GM23338 (cell line): ENCODE results near the gene HSH2D. TPM values are rescaled to one million over a fixed set of nuclear protein-coding genes. Genes with fewer than 3 reads are reported as not detected.

Experiments
- ATAC-seq: fragments of 200-7000 bp; cut with Tn5 transposase; 3 replicates; pipeline ENCODE4 v1.9.1; 2020
- DNase-seq: peaks from one replicate; pipeline ENCODE4 v3.0.0-alpha.2; 2015; ENCODE audit warnings: low spot score
- H2AFZ ChIP-seq: fragments of 200-600 bp; sonication (generic); 2 replicates; pipeline ENCODE4 v1.8.0; 2016; ENCODE audit warnings: antibody characterized with exemption, mild to moderate bottlenecking, moderate library complexity
- H3F3A ChIP-seq: fragments of 200-600 bp; sonication (generic); replicated peaks from 2 replicates; pipeline ENCODE4 v1.8.0; 2017; ENCODE audit warnings: antibody characterized with exemption, mixed run types, low read depth
- H3K27ac ChIP-seq: fragments of 200-600 bp; sonication (generic); 2 replicates; pipeline ENCODE4 v1.6.1; 2016; ENCODE audit warnings: low read depth
- H3K27me3 ChIP-seq: fragments of 200-600 bp; sonication (generic); 2 replicates; pipeline ENCODE4 v1.8.0; 2016; ENCODE audit warnings: mild to moderate bottlenecking, mixed run types, moderate library complexity; ENCODE audit not compliant: insufficient read depth
- H3K36me3 ChIP-seq: fragments of 200-600 bp; sonication (generic); 2 replicates; pipeline ENCODE4 v1.8.0; 2016; ENCODE audit warnings: mild to moderate bottlenecking; ENCODE audit not compliant: insufficient read depth
- H3K4me1 ChIP-seq: fragments of 200-600 bp; sonication (generic); 2 replicates; pipeline ENCODE4 v1.8.0; 2016; ENCODE audit warnings: mild to moderate bottlenecking, moderate library complexity; ENCODE audit not compliant: insufficient read depth
- H3K4me2 ChIP-seq: fragments of 200-600 bp; sonication (generic); 2 replicates; pipeline ENCODE4 v1.7.1; 2017; ENCODE audit warnings: mixed run types
- H3K4me3 ChIP-seq: fragments of 200-600 bp; sonication (generic); 2 replicates; pipeline ENCODE4 v1.6.1; 2016; ENCODE audit warnings: mixed run types
- H3K79me2 ChIP-seq: fragments of 200-600 bp; sonication (generic); replicated peaks from 2 replicates; pipeline ENCODE4 v1.8.0; 2017; ENCODE audit warnings: mild to moderate bottlenecking; ENCODE audit not compliant: insufficient read depth
- H3K9me2 ChIP-seq: fragments of 200-600 bp; sonication (generic); 2 replicates; pipeline ENCODE4 v1.8.0; 2017; ENCODE audit not compliant: insufficient read depth
- H4K20me1 ChIP-seq: fragments of 200-600 bp; sonication (generic); replicated peaks from 2 replicates; pipeline ENCODE4 v1.8.0; 2017; ENCODE audit warnings: mild to moderate bottlenecking; ENCODE audit not compliant: insufficient read depth
- H3K27ac Mint-ChIP-seq: 2 replicates; pipeline ENCODE4 v1.8.0; 2020; ENCODE audit warnings: inconsistent platforms, mild to moderate bottlenecking, moderate library complexity, mixed read lengths
- H3K27me3 Mint-ChIP-seq: 3 replicates; pipeline ENCODE4 v1.8.0; 2022; ENCODE audit warnings: low read depth, mild to moderate bottlenecking, moderate library complexity, mixed read lengths, inconsistent platforms; ENCODE audit not compliant: insufficient read depth, poor library complexity
- H3K36me3 Mint-ChIP-seq: 3 replicates; pipeline ENCODE4 v1.8.0; 2021; ENCODE audit warnings: low read depth, mild to moderate bottlenecking, inconsistent platforms, moderate library complexity, mixed read lengths
- H3K4me1 Mint-ChIP-seq: 3 replicates; pipeline ENCODE4 v1.8.0; 2020; ENCODE audit warnings: mild to moderate bottlenecking, inconsistent platforms, mixed read lengths
- H3K4me3 Mint-ChIP-seq: 3 replicates; pipeline ENCODE4 v1.8.0; 2021; ENCODE audit warnings: moderate library complexity, mild to moderate bottlenecking, inconsistent platforms, mixed read lengths
- H3K9me3 Mint-ChIP-seq: 3 replicates; pipeline ENCODE4 v1.8.0; 2020; ENCODE audit warnings: moderate library complexity, mild to moderate bottlenecking, inconsistent platforms, mixed read lengths
- CREB1 ChIP-seq: fragments of 250-450 bp; sonication (Bioruptor Pico); IDR thresholded peaks from 2 replicates; pipeline ENCODE4 v1.5.0; 2020; ENCODE audit warnings: low read depth, mild to moderate bottlenecking, moderate library complexity
- CTCF ChIP-seq, 2 experiments: fragments of 200-600 bp in 1 of 2; sonication (generic) in 1 of 2; conservative IDR thresholded peaks; 2 replicates each; pipeline versions ENCODE4 v1.5.1 to v1.6.1; 2016 to 2017; ENCODE audit warnings: antibody characterized with exemption in 2 of 2, low read depth in 2 of 2, mild to moderate bottlenecking in 2 of 2, moderate library complexity in 1 of 2
- EZH2 ChIP-seq: fragments of 200-600 bp; sonication (generic); IDR thresholded peaks from one replicate; pipeline ENCODE4 v1.8.0; 2017; ENCODE audit warnings: antibody characterized with exemption, mild to moderate bottlenecking, low read depth; ENCODE audit not compliant: unreplicated experiment
- EZH2phosphoT487 ChIP-seq: fragments of 200-600 bp; sonication (generic); IDR thresholded peaks from one replicate; pipeline ENCODE4 v1.8.1; 2018; ENCODE audit warnings: antibody characterized with exemption; ENCODE audit not compliant: unreplicated experiment
- JUNB ChIP-seq: IDR thresholded peaks from one replicate; pipeline ENCODE4 v1.6.1; 2016; ENCODE audit warnings: antibody characterized with exemption; ENCODE audit not compliant: unreplicated experiment
- NANOG ChIP-seq: IDR thresholded peaks from 2 replicates; pipeline ENCODE4 v1.6.1; 2016; ENCODE audit warnings: antibody characterized with exemption, borderline replicate concordance
- POLR2AphosphoS5 ChIP-seq: IDR thresholded peaks from 2 replicates; pipeline ENCODE4 v1.6.1; 2016; ENCODE audit warnings: antibody characterized with exemption, low read depth
- STAT1 ChIP-seq: IDR thresholded peaks from one replicate; pipeline ENCODE4 v1.6.1; 2016; ENCODE audit warnings: antibody characterized with exemption; ENCODE audit not compliant: unreplicated experiment
- ZNF114 ChIP-seq: fragments of 250-450 bp; sonication (Bioruptor Pico); IDR thresholded peaks from 2 replicates; pipeline ENCODE4 v1.5.0; 2020; ENCODE audit warnings: mild to moderate bottlenecking, moderate library complexity
- ZNF331 ChIP-seq: fragments of 250-450 bp; sonication (Bioruptor Pico); IDR thresholded peaks from 2 replicates; pipeline ENCODE4 v1.5.0; 2020; ENCODE audit warnings: low read depth, mild to moderate bottlenecking, moderate library complexity
- ZNF462 ChIP-seq: fragments of 250-450 bp; sonication (Bioruptor Pico); IDR thresholded peaks from 2 replicates; pipeline ENCODE4 v1.5.0; 2020; ENCODE audit warnings: mild to moderate bottlenecking, moderate library complexity
- polyA plus RNA-seq: library from polyadenylated mRNA; unstranded; fragments of >200 nt; fragmentation: Nextera tagmentation; extraction: Ambion mirVana; gene quantifications from 2 replicates; pipeline ENCODE4 v1.2.1, GENCODE V29; 2016
- total RNA-seq: library from RNA; depleted of rRNA; stranded (reverse); fragments of >200 nt; shearing (Covaris generic); gene quantifications from 2 replicates; pipeline ENCODE4 v1.2.3, GENCODE V29; 2014
- TF ChIP-seq, protein P1 (sequence below): IDR thresholded peaks from 2 replicates; pipeline ENCODE4 v1.6.1; 2016; ENCODE audit warnings: antibody characterized with exemption
- TF ChIP-seq, protein P2 (sequence below): IDR thresholded peaks from one replicate; pipeline ENCODE4 v1.6.1; 2018; ENCODE audit warnings: antibody characterized with exemption; ENCODE audit not compliant: unreplicated experiment

HSH2D gene
- total and polyA plus RNA-seq, 2 experiments from 2014 or later = 0.81 to 1.4 TPM

- no peaks in the 10 kb centered on the region for H3F3A ChIP-seq
- H3K9me2 ChIP-seq = no peaks in the 10 kb centered on the region
- H3K79me2 ChIP-seq = no peaks in the 10 kb centered on the region
- Mint-ChIP-seq H3K36me3 (peaks cover 63% of the 10 kb centered on the region), H3K27ac (no peak overlapping the region), H3K9me3 (no peaks in the 10 kb centered on the region; the same call in 2 of the 3 replicates), H3K4me3 (no peak overlapping the region), H3K27me3 (peaks cover 7% of the 10 kb centered on the region), H3K4me1 (no peaks in the 10 kb centered on the region)
- no peaks in the 10 kb centered on the region for H3K4me1 ChIP-seq
- no peaks in the 10 kb centered on the region for H3K27me3 ChIP-seq
- H4K20me1 ChIP-seq = no peaks in the 10 kb centered on the region; the same call in 1 of the 2 replicates
- no peak overlapping the region for H3K4me2 ChIP-seq
- peaks cover 12% of the 10 kb centered on the region for H3K36me3 ChIP-seq
- no peak overlapping the region for H3K4me3 ChIP-seq
- H2AFZ ChIP-seq = no peak overlapping the region
- ATAC-seq = no peak
- TF ChIP-seq, protein P1, sequence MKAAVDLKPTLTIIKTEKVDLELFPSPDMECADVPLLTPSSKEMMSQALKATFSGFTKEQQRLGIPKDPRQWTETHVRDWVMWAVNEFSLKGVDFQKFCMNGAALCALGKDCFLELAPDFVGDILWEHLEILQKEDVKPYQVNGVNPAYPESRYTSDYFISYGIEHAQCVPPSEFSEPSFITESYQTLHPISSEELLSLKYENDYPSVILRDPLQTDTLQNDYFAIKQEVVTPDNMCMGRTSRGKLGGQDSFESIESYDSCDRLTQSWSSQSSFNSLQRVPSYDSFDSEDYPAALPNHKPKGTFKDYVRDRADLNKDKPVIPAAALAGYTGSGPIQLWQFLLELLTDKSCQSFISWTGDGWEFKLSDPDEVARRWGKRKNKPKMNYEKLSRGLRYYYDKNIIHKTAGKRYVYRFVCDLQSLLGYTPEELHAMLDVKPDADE = no peak
- no peak for TF ChIP-seq EZH2phosphoT487
- no peak for TF ChIP-seq ZNF462 (CRISPR knock-in tag)
- TF ChIP-seq ZNF331 (CRISPR knock-in tag) = no peak
- no peak for TF ChIP-seq ZNF114 (CRISPR knock-in tag)
- TF ChIP-seq JUNB = no peak
- TF ChIP-seq, protein P2, sequence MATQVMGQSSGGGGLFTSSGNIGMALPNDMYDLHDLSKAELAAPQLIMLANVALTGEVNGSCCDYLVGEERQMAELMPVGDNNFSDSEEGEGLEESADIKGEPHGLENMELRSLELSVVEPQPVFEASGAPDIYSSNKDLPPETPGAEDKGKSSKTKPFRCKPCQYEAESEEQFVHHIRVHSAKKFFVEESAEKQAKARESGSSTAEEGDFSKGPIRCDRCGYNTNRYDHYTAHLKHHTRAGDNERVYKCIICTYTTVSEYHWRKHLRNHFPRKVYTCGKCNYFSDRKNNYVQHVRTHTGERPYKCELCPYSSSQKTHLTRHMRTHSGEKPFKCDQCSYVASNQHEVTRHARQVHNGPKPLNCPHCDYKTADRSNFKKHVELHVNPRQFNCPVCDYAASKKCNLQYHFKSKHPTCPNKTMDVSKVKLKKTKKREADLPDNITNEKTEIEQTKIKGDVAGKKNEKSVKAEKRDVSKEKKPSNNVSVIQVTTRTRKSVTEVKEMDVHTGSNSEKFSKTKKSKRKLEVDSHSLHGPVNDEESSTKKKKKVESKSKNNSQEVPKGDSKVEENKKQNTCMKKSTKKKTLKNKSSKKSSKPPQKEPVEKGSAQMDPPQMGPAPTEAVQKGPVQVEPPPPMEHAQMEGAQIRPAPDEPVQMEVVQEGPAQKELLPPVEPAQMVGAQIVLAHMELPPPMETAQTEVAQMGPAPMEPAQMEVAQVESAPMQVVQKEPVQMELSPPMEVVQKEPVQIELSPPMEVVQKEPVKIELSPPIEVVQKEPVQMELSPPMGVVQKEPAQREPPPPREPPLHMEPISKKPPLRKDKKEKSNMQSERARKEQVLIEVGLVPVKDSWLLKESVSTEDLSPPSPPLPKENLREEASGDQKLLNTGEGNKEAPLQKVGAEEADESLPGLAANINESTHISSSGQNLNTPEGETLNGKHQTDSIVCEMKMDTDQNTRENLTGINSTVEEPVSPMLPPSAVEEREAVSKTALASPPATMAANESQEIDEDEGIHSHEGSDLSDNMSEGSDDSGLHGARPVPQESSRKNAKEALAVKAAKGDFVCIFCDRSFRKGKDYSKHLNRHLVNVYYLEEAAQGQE = no peak
- TF ChIP-seq CTCF (conservative IDR thresholded peaks at IDR 0.05; ENCODE audit: low read depth in 2 of 2) = no peak
- no peak for TF ChIP-seq EZH2
- no peak for TF ChIP-seq POLR2AphosphoS5
- no peak for TF ChIP-seq STAT1
- no peak for TF ChIP-seq NANOG
- no peak for TF ChIP-seq CREB1 (CRISPR knock-in tag)
- no peak overlapping the region for H3K27ac ChIP-seq
- DNase-seq = no peak
Observed at GRCh38 chr19:16125737-16126495, 17.6 kb upstream of the HSH2D start.
